Suppressor macrophage treated with lipopolysaccharide for 4 hours (primary cell): ENCODE measurements around the gene FHIT.

Source experiments
- DNase-seq: peaks from one replicate; pipeline ENCODE4 v3.0.0-alpha.2; 2020

FHIT gene

GRCh38 chr3:60756241-60757030, 494.8 kb downstream of the FHIT start:
- DNase-seq, result no peak

- no peak for DNase-seq
Observed at GRCh38 chr3:60755094-60755493, 496.2 kb downstream of the FHIT start.

GRCh38 chr3:60754617-60755016, 496.6 kb downstream of the FHIT start:
- no peak for DNase-seq

- no peak for DNase-seq
Observed at GRCh38 chr3:60752809-60753208, 498.4 kb downstream of the FHIT start.

- no peak for DNase-seq
Observed at GRCh38 chr3:60746695-60747416, 504.4 kb downstream of the FHIT start.

GRCh38 chr3:60746043-60746638, 505.1 kb downstream of the FHIT start:
- DNase-seq, result no peak

- DNase-seq, result no peak
Observed at GRCh38 chr3:60743631-60744164, 507.6 kb downstream of the FHIT start.

- DNase-seq, result no peak
Observed at GRCh38 chr3:60742606-60743145, 508.6 kb downstream of the FHIT start.

GRCh38 chr3:60737633-60738399, 513.4 kb downstream of the FHIT start:
- DNase-seq, result no peak

GRCh38 chr3:60730371-60730770, 520.9 kb downstream of the FHIT start:
- no peak for DNase-seq

- DNase-seq, result no peak
Observed at GRCh38 chr3:60729056-60729455, 522.2 kb downstream of the FHIT start.

GRCh38 chr3:60728006-60728405, 523.2 kb downstream of the FHIT start:
- no peak for DNase-seq

- DNase-seq, result peak; percentile 3
Observed at GRCh38 chr3:60720736-60721135, 530.5 kb downstream of the FHIT start.

- DNase-seq, result no peak
Observed at GRCh38 chr3:60716573-60716972, 534.7 kb downstream of the FHIT start.

GRCh38 chr3:60708191-60708975, 542.9 kb downstream of the FHIT start:
- no peak for DNase-seq

- DNase-seq, result no peak
Observed at GRCh38 chr3:60707452-60708020, 543.7 kb downstream of the FHIT start.

GRCh38 chr3:60703956-60704736, 547.1 kb downstream of the FHIT start:
- no peak for DNase-seq

GRCh38 chr3:60703008-60703407, 548.2 kb downstream of the FHIT start:
- DNase-seq, result no peak

- no peak for DNase-seq
Observed at GRCh38 chr3:60698117-60698516, 553.1 kb downstream of the FHIT start.

- DNase-seq, result no peak
Observed at GRCh38 chr3:60697132-60697531, 554.1 kb downstream of the FHIT start.
